Fibroblast of skin of scalp (primary cell): ENCODE results near the gene PRR30.

Experiments
- DNase-seq: peaks from one replicate; pipeline ENCODE4 v3.0.0-alpha.2; 2013

The PRR30 gene

GRCh38 chr2:27154488-27154887, 15.3 kb upstream of the PRR30 start:
- DNase-seq = no peak

GRCh38 chr2:27152796-27153464, 13.7 kb upstream of the PRR30 start:
- peak; percentile 31 for DNase-seq

- DNase-seq = no peak
Measured at GRCh38 chr2:27152102-27152795, 13.0 kb upstream of the PRR30 start.

- DNase-seq = no peak
Measured at GRCh38 chr2:27150639-27151230, 11.5 kb upstream of the PRR30 start.

- DNase-seq = no peak
Measured at GRCh38 chr2:27149570-27150405, 10.6 kb upstream of the PRR30 start.

GRCh38 chr2:27148801-27149439, 9.7 kb upstream of the PRR30 start, which contains the start of gene TCF23:
TCF23 (plus strand) TSS chr2:27149004; CDS start chr2:27149134, 130 bp downstream.
- no peak for DNase-seq

- DNase-seq = no peak
Measured at GRCh38 chr2:27147935-27148334, 8.7 kb upstream of the PRR30 start.

GRCh38 chr2:27145682-27146081, 6.5 kb upstream of the PRR30 start:
- no peak for DNase-seq

GRCh38 chr2:27143285-27143684, 4.1 kb upstream of the PRR30 start:
- DNase-seq = no peak

GRCh38 chr2:27138111-27138510, 1.1 kb downstream of the PRR30 start:
- no peak for DNase-seq

- DNase-seq = no peak
Measured at GRCh38 chr2:27137322-27137935, 1.8 kb downstream of the PRR30 start.

- DNase-seq = no peak
Measured at GRCh38 chr2:27136751-27137150, 2.5 kb downstream of the PRR30 start.

- DNase-seq = no peak
Measured at GRCh38 chr2:27135478-27135955, 3.7 kb downstream of the PRR30 start.

GRCh38 chr2:27134781-27135477, 4.3 kb downstream of the PRR30 start:
- no peak for DNase-seq

GRCh38 chr2:27133905-27134780, 5.1 kb downstream of the PRR30 start, which contains the start of gene PREB:
PREB (minus strand) TSS chr2:27134636; CDS start chr2:27134421, 215 bp downstream.
- peak; percentile 96 for DNase-seq

GRCh38 chr2:27133195-27133875, 5.9 kb downstream of the PRR30 start:
- no peak for DNase-seq

- DNase-seq = no peak
Measured at GRCh38 chr2:27131429-27131828, 7.8 kb downstream of the PRR30 start.

GRCh38 chr2:27130396-27130795, 8.8 kb downstream of the PRR30 start:
- DNase-seq = no peak
